Measurements from ENCODE around the gene SPIRE2.

DNA sequence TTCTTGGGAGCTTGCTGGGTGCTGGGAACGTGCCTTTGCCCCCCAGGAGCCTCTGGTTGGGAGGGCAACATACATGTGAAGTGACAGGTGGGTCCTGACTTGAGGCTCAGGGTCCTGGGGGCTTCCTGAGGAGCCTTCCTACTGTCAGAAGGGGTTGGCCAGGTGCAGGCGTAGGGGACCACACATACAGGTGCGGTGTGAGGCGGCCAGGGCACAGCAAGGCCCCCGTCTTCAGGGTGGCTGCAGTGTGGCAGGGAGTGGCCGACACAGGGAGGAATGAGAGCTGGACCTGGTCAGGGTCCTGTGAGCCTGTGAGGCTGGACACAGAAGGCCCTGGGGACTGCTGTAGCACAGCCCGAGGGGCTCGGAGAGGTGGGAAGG, 55.8 kb downstream of the SPIRE2 start:
- TF ChIP-seq, protein P1, sequence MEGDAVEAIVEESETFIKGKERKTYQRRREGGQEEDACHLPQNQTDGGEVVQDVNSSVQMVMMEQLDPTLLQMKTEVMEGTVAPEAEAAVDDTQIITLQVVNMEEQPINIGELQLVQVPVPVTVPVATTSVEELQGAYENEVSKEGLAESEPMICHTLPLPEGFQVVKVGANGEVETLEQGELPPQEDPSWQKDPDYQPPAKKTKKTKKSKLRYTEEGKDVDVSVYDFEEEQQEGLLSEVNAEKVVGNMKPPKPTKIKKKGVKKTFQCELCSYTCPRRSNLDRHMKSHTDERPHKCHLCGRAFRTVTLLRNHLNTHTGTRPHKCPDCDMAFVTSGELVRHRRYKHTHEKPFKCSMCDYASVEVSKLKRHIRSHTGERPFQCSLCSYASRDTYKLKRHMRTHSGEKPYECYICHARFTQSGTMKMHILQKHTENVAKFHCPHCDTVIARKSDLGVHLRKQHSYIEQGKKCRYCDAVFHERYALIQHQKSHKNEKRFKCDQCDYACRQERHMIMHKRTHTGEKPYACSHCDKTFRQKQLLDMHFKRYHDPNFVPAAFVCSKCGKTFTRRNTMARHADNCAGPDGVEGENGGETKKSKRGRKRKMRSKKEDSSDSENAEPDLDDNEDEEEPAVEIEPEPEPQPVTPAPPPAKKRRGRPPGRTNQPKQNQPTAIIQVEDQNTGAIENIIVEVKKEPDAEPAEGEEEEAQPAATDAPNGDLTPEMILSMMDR (IDR thresholded peaks at IDR 0.05; ENCODE audit: low read depth, low read length): no peak
- TF ChIP-seq EZH2phosphoT487 (IDR thresholded peaks at IDR 0.05; ENCODE audit: low read depth): no peak

Measured in OCI-LY3 (cell line).